Mesothelial cell of epicardium (in vitro differentiated cells): ENCODE data around the gene LCE2A. TPM values are rescaled to one million over a fixed set of nuclear protein-coding genes. Genes with fewer than 3 reads are reported as not detected.

Experiments used
- DNase-seq, 2 experiments: peaks; one replicate each; pipeline ENCODE4 v3.0.0; 2021; ENCODE audit warnings: low spot score in 2 of 2; ENCODE audit not compliant: unreplicated experiment in 2 of 2
- H3K27ac Mint-ChIP-seq: 2 replicates; pipeline ENCODE4 v1.8.0; 2021; ENCODE audit warnings: mixed read lengths
- H3K27me3 Mint-ChIP-seq: 2 replicates; pipeline ENCODE4 v1.8.0; 2021; ENCODE audit warnings: low read depth, mixed read lengths
- H3K36me3 Mint-ChIP-seq: 2 replicates; pipeline ENCODE4 v1.8.0; 2021; ENCODE audit warnings: mixed read lengths
- H3K4me1 Mint-ChIP-seq: 2 replicates; pipeline ENCODE4 v1.8.0; 2021; ENCODE audit warnings: mixed read lengths
- H3K4me3 Mint-ChIP-seq: 2 replicates; pipeline ENCODE4 v1.8.0; 2021; ENCODE audit warnings: mild to moderate bottlenecking, moderate library complexity, mixed read lengths
- H3K9me3 Mint-ChIP-seq: 2 replicates; pipeline ENCODE4 v1.8.0; 2021; ENCODE audit warnings: mixed read lengths
- CTCF ChIP-seq: fragments of 200-600 bp; sonication (generic); IDR thresholded peaks from one replicate; pipeline ENCODE4 v1.5.0; 2021; ENCODE audit warnings: antibody characterized with exemption; ENCODE audit not compliant: unreplicated experiment
- total RNA-seq: library from RNA; stranded (reverse); gene quantifications from 3 replicates; pipeline ENCODE4 v1.2.1, GENCODE V29; 2021

The LCE2A gene
- total RNA-seq, 1 donor from 2014 or later, result not detected

GRCh38 chr1:152743371-152744145, 45.4 kb downstream of the LCE2A start:
- Mint-ChIP-seq H3K4me1 (no peaks in the 10 kb centered on the region), H3K9me3 (peaks cover 92% of the 10 kb centered on the region)
- TF ChIP-seq CTCF, result no peak

GRCh38 chr1:152745289-152745704, 47.2 kb downstream of the LCE2A start:
- Mint-ChIP-seq H3K27ac (no peak overlapping the region), H3K36me3 (no peaks in the 10 kb centered on the region), H3K4me3 (no peak overlapping the region), H3K27me3 (no peaks in the 10 kb centered on the region), H3K9me3 (peaks cover 85% of the 10 kb centered on the region), H3K4me1 (no peaks in the 10 kb centered on the region)
- DNase-seq, result no peak
- TF ChIP-seq CTCF, result no peak

More at GRCh38 chr1:152743371-152744145, 45.4 kb downstream of the LCE2A start:
- Mint-ChIP-seq H3K27ac (no peak overlapping the region), H3K27me3 (no peaks in the 10 kb centered on the region), H3K4me3 (no peak overlapping the region), H3K36me3 (no peaks in the 10 kb centered on the region)
- DNase-seq, result no peak

GRCh38 chr1:152745765-152746444, 47.8 kb downstream of the LCE2A start:
- Mint-ChIP-seq H3K36me3 (no peaks in the 10 kb centered on the region), H3K9me3 (peaks cover 88% of the 10 kb centered on the region), H3K4me1 (no peaks in the 10 kb centered on the region), H3K27me3 (no peaks in the 10 kb centered on the region), H3K4me3 (no peak overlapping the region), H3K27ac (no peak overlapping the region)
- no peak for TF ChIP-seq CTCF
- DNase-seq, result no peak

- Mint-ChIP-seq H3K9me3 (peaks cover 83% of the 10 kb centered on the region), H3K27me3 (no peaks in the 10 kb centered on the region), H3K4me3 (no peak overlapping the region), H3K36me3 (no peaks in the 10 kb centered on the region), H3K4me1 (no peaks in the 10 kb centered on the region), H3K27ac (no peak overlapping the region)
- TF ChIP-seq CTCF, result no peak
- no peak for DNase-seq
Observed at GRCh38 chr1:152747831-152748230, 49.7 kb downstream of the LCE2A start.

Other genes starting within 250 kb of the LCE2A start
- gene LCE5A, start 187.5 kb upstream of the LCE2A start, total RNA-seq, result not detected in 3 replicates
- gene CRCT1, start 183.9 kb upstream of the LCE2A start, total RNA-seq, result not detected in 3 replicates
- gene LCE3E, start 131.6 kb upstream of the LCE2A start, total RNA-seq, result not detected in 3 replicates
- gene LCE3D, start 117.8 kb upstream of the LCE2A start, total RNA-seq, result not detected in 3 replicates
- not detected in 3 replicates for gene LCE3C, start 98.1 kb upstream of the LCE2A start, total RNA-seq
- gene LCE3B, start 84.5 kb upstream of the LCE2A start, total RNA-seq, result not detected in 3 replicates
- gene LCE3A, start 75.2 kb upstream of the LCE2A start, total RNA-seq, result not detected in 3 replicates
- not detected in 3 replicates for gene LCE2D, start 35.0 kb upstream of the LCE2A start, total RNA-seq
- gene LCE2C, start 23.1 kb upstream of the LCE2A start, total RNA-seq, result not detected in 3 replicates
- gene LCE2B, start 12.2 kb upstream of the LCE2A start, total RNA-seq, result not detected in 3 replicates
- gene LCE4A, start 9.8 kb downstream of the LCE2A start, total RNA-seq, result not detected in 3 replicates
- not detected in 3 replicates for gene KPRP, start 59.7 kb downstream of the LCE2A start, total RNA-seq
- not detected in 3 replicates for gene LCE1F, start 76.8 kb downstream of the LCE2A start, total RNA-seq
- not detected in 3 replicates for gene LCE1E, start 87.9 kb downstream of the LCE2A start, total RNA-seq
- gene LCE1D, start 98.4 kb downstream of the LCE2A start, total RNA-seq, result not detected in 3 replicates
- not detected in 3 replicates for gene LCE1C, start 108.3 kb downstream of the LCE2A start, total RNA-seq
- gene LCE1B, start 113.6 kb downstream of the LCE2A start, total RNA-seq, result not detected in 3 replicates
- not detected in 3 replicates for gene LCE1A, start 129.1 kb downstream of the LCE2A start, total RNA-seq
- gene LCE6A, start 144.5 kb downstream of the LCE2A start, total RNA-seq, result not detected in 3 replicates
- not detected in 3 replicates for gene LCE7A, start 161.7 kb downstream of the LCE2A start, total RNA-seq
- gene SMCP, start 180.0 kb downstream of the LCE2A start, total RNA-seq, result not detected in 3 replicates
- gene IVL, start 210.2 kb downstream of the LCE2A start, total RNA-seq, result 0.11 to 0.34 TPM (median 0.27 TPM) in 3 replicates
- gene SPRR5, start 248.9 kb downstream of the LCE2A start, total RNA-seq, result not detected in 3 replicates